SH-SY5Y (cell line): ENCODE measurements around the gene FBXW7.

Experiments
- GATA2 ChIP-seq: IDR thresholded peaks from 2 replicates; pipeline ENCODE4 v1.6.1; 2011; ENCODE audit warnings: mild to moderate bottlenecking, low read depth, low read length
- GATA3 ChIP-seq: IDR thresholded peaks from 2 replicates; pipeline ENCODE4 v1.6.1; 2011; ENCODE audit warnings: low read depth, mild to moderate bottlenecking, low read length, moderate library complexity

DNA sequence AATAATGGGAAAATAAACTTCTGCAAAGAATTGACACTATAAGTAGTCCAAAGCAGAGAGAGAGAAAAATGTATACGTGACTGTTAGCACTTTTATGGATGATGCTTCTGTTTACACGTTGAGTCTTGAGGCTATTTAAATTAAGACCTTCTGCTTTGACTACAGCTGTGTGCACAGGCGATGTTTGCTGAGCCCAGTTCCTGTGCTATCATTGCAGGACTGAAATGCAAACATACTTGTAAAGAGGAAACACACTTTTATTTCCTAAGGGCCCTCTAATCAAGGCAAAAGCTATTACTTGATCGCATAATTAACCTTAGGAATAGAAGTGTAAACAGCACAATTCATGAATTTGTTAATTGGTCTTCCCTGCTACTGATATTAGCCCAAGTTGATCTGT lies 226.9 kb downstream of the FBXW7 start:
- TF ChIP-seq GATA3 (no peak), GATA2 (no peak)
